Endothelial cell of umbilical vein (primary cell): ENCODE results near the gene DDX51. TPM values are rescaled to one million over a fixed set of nuclear protein-coding genes. Genes with fewer than 3 reads are reported as not detected.
A peak's percentile ranks its signal among the peaks of the same experiment; 100 is the strongest.

ENCODE experiments used
- BruUV-seq: library from RNA; stranded (reverse); fragments of 400-500 nt; replicated peaks from 2 replicates; lab custom pipeline; 2021; lab: Mats Ljungman, UMichigan
- CTCF ChIA-PET: fragments of 300-600, 350-600 bp; sonication (Branson Sonifier 250); formaldehyde crosslinking; loops from one replicate; lab custom pipeline; 2021; ENCODE audit warnings: antibody characterized with exemption, inconsistent platforms; lab: Charles Lee
- POLR2A ChIA-PET: fragments of 300-600, 350-600 bp; sonication (Branson Sonifier 250); formaldehyde crosslinking; loops from one replicate; lab custom pipeline; 2021; ENCODE audit warnings: antibody characterized with exemption, inconsistent platforms; lab: Charles Lee
- DNase-seq: peaks from one replicate; pipeline ENCODE4 v3.0.0-alpha.2; 2011; ENCODE audit warnings: low read depth, low spot score
- FAIRE-seq: peaks from 2 replicates; lab custom pipeline; 2011; peaks lifted over from hg19 to GRCh38; lab: Jason Lieb, UNC
- H2AFZ ChIP-seq: 2 replicates; pipeline ENCODE4 v1.6.0; 2012; ENCODE audit warnings: low read depth, low read length, control low read depth, inconsistent platforms
- H3K27ac ChIP-seq: 2 replicates; pipeline ENCODE4 v1.5.1; 2011; ENCODE audit warnings: low read depth, mild to moderate bottlenecking, control low read depth, low read length, moderate library complexity; ENCODE audit not compliant: insufficient read depth
- H3K27me3 ChIP-seq, 2 experiments: 2 replicates each; pipeline versions ENCODE4 v1.6.0 to v1.6.1; 2011; ENCODE audit warnings: low read length in 2 of 2, mixed read lengths in 1 of 2; ENCODE audit not compliant: control insufficient read depth in 2 of 2, insufficient read depth in 2 of 2
- H3K36me3 ChIP-seq, 2 experiments: 2 replicates in 1 of 2; 3 replicates in 1 of 2; pipeline ENCODE4 v1.5.1; 2011; ENCODE audit warnings: low read length in 2 of 2, mild to moderate bottlenecking in 1 of 2, moderate library complexity in 1 of 2; ENCODE audit not compliant: control insufficient read depth in 2 of 2, insufficient read depth in 2 of 2; ENCODE audit errors: extremely low read depth in 1 of 2
- H3K4me1 ChIP-seq: 3 replicates; pipeline ENCODE4 v1.5.1; 2011; ENCODE audit warnings: mild to moderate bottlenecking, low read length; ENCODE audit not compliant: control insufficient read depth, insufficient read depth; ENCODE audit errors: extremely low read depth
- H3K4me2 ChIP-seq: 2 replicates; pipeline ENCODE4 v1.6.1; 2011; ENCODE audit warnings: low read length, control low read depth, mixed read lengths; ENCODE audit not compliant: insufficient read depth
- H3K4me3 ChIP-seq, 3 experiments: fragments of 200-600 bp in 1 of 3; sonication (generic), shearing (Covaris generic) in 1 of 3; replicated peaks in 1 of 3; 2 replicates each; pipeline ENCODE4 v1.5.1; 2011 to 2016; ENCODE audit warnings: control low read depth in 3 of 3, low read length in 3 of 3, mild to moderate bottlenecking in 2 of 3, inconsistent platforms in 1 of 3, low read depth in 1 of 3, moderate library complexity in 1 of 3; ENCODE audit not compliant: insufficient read depth in 1 of 3
- H3K79me2 ChIP-seq: 2 replicates; pipeline ENCODE4 v1.6.0; 2012; ENCODE audit warnings: low read length, inconsistent platforms; ENCODE audit not compliant: control insufficient read depth, insufficient read depth
- H3K9ac ChIP-seq: replicated peaks from 2 replicates; pipeline ENCODE3; 2011; ENCODE audit warnings: low read length, control low read depth; ENCODE audit not compliant: insufficient read depth; ENCODE audit errors: extremely low read depth
- H3K9me1 ChIP-seq: replicated peaks from 3 replicates; pipeline ENCODE4 v1.6.0; 2011; ENCODE audit warnings: mild to moderate bottlenecking, low read length; ENCODE audit not compliant: control insufficient read depth, insufficient read depth; ENCODE audit errors: extremely low read depth
- H3K9me3 ChIP-seq: replicated peaks from 2 replicates; pipeline ENCODE4 v1.5.1; 2012; ENCODE audit warnings: low read length, inconsistent platforms; ENCODE audit not compliant: control insufficient read depth, insufficient read depth
- H4K20me1 ChIP-seq: replicated peaks from 2 replicates; pipeline ENCODE3; 2011; ENCODE audit warnings: mild to moderate bottlenecking, low read length; ENCODE audit not compliant: control insufficient read depth, insufficient read depth; ENCODE audit errors: extremely low read depth
- EZH2 ChIP-seq: IDR thresholded peaks from 2 replicates; pipeline ENCODE4 v1.6.1; 2012; ENCODE audit warnings: borderline replicate concordance, low read depth, mild to moderate bottlenecking, moderate library complexity, low read length, inconsistent platforms; ENCODE audit not compliant: severe bottlenecking
- FOS ChIP-seq: IDR thresholded peaks from 2 replicates; pipeline ENCODE4 v1.6.1; 2011; ENCODE audit warnings: mild to moderate bottlenecking, low read length, moderate library complexity, borderline replicate concordance; ENCODE audit not compliant: insufficient read depth
- GATA2 ChIP-seq: IDR thresholded peaks from 2 replicates; pipeline ENCODE4 v1.7.0; 2011; ENCODE audit warnings: low read depth, mild to moderate bottlenecking, moderate library complexity, mixed read lengths, low read length; ENCODE audit not compliant: insufficient read length, insufficient read depth
- JUN ChIP-seq: IDR thresholded peaks from 2 replicates; pipeline ENCODE4 v1.6.1; 2011; ENCODE audit warnings: borderline replicate concordance, low read depth; ENCODE audit not compliant: insufficient read length, insufficient read depth
- MYC ChIP-seq: IDR thresholded peaks from one replicate; pipeline ENCODE4 v1.6.1; 2011; ENCODE audit warnings: mild to moderate bottlenecking, low read depth, low read length
- POLR2A ChIP-seq: IDR thresholded peaks from 2 replicates; pipeline ENCODE4 v1.6.1; 2012; ENCODE audit warnings: low read depth, mild to moderate bottlenecking, control low read depth, low read length
- POLR2AphosphoS5 ChIP-seq: IDR thresholded peaks from 2 replicates; pipeline ENCODE4 v1.6.1; 2012; ENCODE audit warnings: low read depth, mild to moderate bottlenecking, control low read depth, low read length, moderate library complexity; ENCODE audit not compliant: insufficient read depth
- dilution Hi-C: fragments of 300-500 bp; cut with MboI; formaldehyde crosslinking; loops from one replicate; pipeline ENCODE4 v1.15.0; 2019; ENCODE audit warnings: low sequenced_read_pairs; ENCODE audit not compliant: extremely low pct_ligation_motif_present
- intact Hi-C: fragments of 100-400 bp; cut with micrococcal nuclease; formaldehyde crosslinking; loops from one replicate; pipeline ENCODE4 v1.10.0; 2022
- polyA plus RNA-seq, 4 experiments: library from polyadenylated mRNA; depleted of rRNA in 3 of 4; stranded (reverse) in 3 of 4; unstranded in 1 of 4; fragments of >200 nt; gene quantifications; 2 replicates each; pipeline versions ENCODE4 v1.2.1 to v1.2.3, GENCODE V29; 2011 to 2012; ENCODE audit warnings: missing spikeins in 1 of 4
- total RNA-seq: library from RNA; stranded (reverse); gene quantifications from 2 replicates; pipeline ENCODE4 v1.2.3, GENCODE V29; 2021
- TF ChIP-seq, protein P1 (sequence below): IDR thresholded peaks from 2 replicates; pipeline ENCODE4 v1.6.1; 2011; ENCODE audit not compliant: insufficient read depth, insufficient read length
- TF ChIP-seq, protein P2 (sequence below), 2 donors: IDR thresholded peaks; 1 replicate in 1 of 2; 2 replicates in 1 of 2; pipeline ENCODE4 v1.5.1; 2011; ENCODE audit warnings: low read length in 2 of 2, mild to moderate bottlenecking in 2 of 2, moderate library complexity in 2 of 2, control low read depth in 1 of 2, inconsistent platforms in 1 of 2, low read depth in 1 of 2; ENCODE audit not compliant: insufficient read depth in 1 of 2; ENCODE audit errors: extremely low read depth in 1 of 2

DDX51 gene
- total and polyA plus RNA-seq, 2 donors (not counting 3 experiments of a cell fraction or from before 2014, with no cell fraction given) = 11.4 to 23.5 TPM

DNA sequence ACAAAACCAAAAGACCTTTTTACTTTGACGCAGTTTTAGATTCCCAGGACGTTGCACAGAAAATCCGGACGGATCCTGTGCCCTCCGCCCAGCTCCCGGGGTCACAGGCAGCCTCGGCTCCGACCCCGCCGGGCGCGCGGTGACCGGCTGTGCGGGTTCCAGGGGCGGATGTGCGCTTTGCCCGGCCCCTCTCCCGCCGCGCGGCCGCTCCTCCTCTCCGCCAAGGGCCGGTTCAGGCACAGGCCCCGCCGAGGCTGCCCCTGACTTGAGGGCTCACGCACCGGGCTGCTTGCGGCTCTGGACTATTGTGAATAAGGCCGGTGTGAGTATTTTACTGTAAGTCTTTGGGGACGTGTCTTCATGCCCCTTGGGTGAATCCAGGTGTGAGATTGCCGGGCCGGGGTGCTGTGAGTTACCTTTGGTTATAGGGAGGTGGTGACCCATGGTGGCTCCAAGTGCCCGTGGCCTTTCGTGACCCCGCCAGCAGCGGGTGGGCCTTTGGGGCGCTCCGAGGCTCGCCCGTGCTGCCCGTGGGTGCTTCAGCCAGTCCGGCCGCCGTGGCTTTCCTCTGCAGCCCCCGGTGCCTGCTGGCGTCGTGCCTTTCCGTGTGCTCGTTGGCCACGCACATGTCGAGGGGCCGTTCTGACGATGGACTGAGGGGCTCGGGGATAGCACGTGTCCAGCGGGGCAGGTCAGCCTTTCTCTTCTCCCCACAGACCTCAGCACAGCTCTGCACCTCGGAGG lies 46.1 kb upstream of the DDX51 start:
- POLR2A ChIA-PET = no interaction called here
- no peaks in the 10 kb centered on the region for H3K79me2 ChIP-seq
- H3K9me1 ChIP-seq = no peaks in the 10 kb centered on the region
- H3K4me3 ChIP-seq = peak overlapping the region; percentile 44 to 69 (median 44)
- no peaks in the 10 kb centered on the region for H4K20me1 ChIP-seq
- FAIRE-seq (no peak), DNase-seq (no peak)
- H3K9ac ChIP-seq = peak overlapping the region; percentile 67
- no TSS peak for BruUV-seq
- intact Hi-C loops (no loop called here), dilution Hi-C loops (no loop called here)
- no peaks in the 10 kb centered on the region for H3K9me3 ChIP-seq
- no peak overlapping the region for H3K27ac ChIP-seq
- H3K4me1 ChIP-seq = peaks cover 8% of the 10 kb centered on the region
- CTCF ChIA-PET = interaction anchor here (1.4 to 1.6 kb wide), 2 partner anchors 36 to 225 kb away, joined by 3 to 5 read pairs; no protein-coding TSS in a partner anchor
- H3K36me3 ChIP-seq = no peaks in the 10 kb centered on the region
- TF ChIP-seq POLR2A (no peak), MYC (no peak), JUN (no peak), EZH2 (no peak)
- TF ChIP-seq, protein P1, sequence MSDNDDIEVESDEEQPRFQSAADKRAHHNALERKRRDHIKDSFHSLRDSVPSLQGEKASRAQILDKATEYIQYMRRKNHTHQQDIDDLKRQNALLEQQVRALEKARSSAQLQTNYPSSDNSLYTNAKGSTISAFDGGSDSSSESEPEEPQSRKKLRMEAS = no peak
- peak overlapping the region; percentile 96 for H2AFZ ChIP-seq
- H3K27me3 ChIP-seq = peaks cover 0 to 5% of the 10 kb centered on the region in 2 experiments
- peak overlapping the region; percentile 87 for H3K4me2 ChIP-seq

DNA sequence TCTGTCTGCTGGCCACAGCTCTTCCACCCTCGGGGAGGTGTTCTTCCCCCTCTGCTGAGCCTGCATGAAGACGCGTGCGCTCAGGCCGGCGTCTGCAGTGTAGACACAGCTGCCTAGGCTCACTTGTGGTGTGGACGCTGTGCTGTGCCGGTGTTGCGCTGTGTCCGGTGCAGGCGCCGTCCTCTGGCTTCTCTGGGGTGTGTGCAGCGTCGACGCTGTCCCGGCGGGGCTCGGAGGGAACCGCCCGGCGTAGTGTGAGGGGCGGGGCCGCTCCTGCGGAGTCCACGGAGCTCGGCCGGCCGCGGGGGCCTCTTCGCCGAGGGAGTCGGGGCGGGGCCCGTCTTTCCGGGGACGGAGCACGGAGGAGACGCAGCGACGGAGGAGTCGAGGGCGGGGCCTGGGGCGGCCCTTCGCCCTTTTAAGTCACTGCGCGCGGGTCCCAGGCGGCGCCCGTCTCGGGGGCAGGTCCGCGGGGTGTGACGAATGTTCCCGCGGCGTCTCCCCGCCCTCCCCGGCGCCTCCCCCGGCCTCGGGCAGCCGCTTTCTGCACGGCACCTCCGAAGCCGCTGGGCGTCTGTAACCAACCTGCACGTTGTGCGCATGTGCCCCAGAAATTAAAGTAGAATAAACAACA lies 45.4 kb upstream of the DDX51 start:
- TF ChIP-seq POLR2A = no peak
- peak; percentile 31 for TF ChIP-seq POLR2AphosphoS5
- TF ChIP-seq, protein P2, sequence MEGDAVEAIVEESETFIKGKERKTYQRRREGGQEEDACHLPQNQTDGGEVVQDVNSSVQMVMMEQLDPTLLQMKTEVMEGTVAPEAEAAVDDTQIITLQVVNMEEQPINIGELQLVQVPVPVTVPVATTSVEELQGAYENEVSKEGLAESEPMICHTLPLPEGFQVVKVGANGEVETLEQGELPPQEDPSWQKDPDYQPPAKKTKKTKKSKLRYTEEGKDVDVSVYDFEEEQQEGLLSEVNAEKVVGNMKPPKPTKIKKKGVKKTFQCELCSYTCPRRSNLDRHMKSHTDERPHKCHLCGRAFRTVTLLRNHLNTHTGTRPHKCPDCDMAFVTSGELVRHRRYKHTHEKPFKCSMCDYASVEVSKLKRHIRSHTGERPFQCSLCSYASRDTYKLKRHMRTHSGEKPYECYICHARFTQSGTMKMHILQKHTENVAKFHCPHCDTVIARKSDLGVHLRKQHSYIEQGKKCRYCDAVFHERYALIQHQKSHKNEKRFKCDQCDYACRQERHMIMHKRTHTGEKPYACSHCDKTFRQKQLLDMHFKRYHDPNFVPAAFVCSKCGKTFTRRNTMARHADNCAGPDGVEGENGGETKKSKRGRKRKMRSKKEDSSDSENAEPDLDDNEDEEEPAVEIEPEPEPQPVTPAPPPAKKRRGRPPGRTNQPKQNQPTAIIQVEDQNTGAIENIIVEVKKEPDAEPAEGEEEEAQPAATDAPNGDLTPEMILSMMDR (IDR thresholded peaks at IDR 0.05; ENCODE audit: extremely low read depth in 1 of 2, insufficient read depth in 1 of 2, low read depth in 1 of 2, low read length in 2 of 2) = peak in 1 of 2 donors; percentile 5
- no peak for TF ChIP-seq GATA2
- TF ChIP-seq JUN = no peak
- TF ChIP-seq, protein P1 = no peak
- TF ChIP-seq MYC = no peak
- TF ChIP-seq FOS = no peak
- TF ChIP-seq EZH2 = peak; percentile 31
- peak overlapping the region; percentile 87 for H3K4me2 ChIP-seq
- H3K9me1 ChIP-seq = no peaks in the 10 kb centered on the region
- H3K27me3 ChIP-seq = peaks cover 0 to 5% of the 10 kb centered on the region in 2 experiments
- peak overlapping the region; percentile 44 to 69 (median 44) for H3K4me3 ChIP-seq
- H4K20me1 ChIP-seq = no peaks in the 10 kb centered on the region
- H3K9ac ChIP-seq = peak overlapping the region; percentile 67
- ChIA-PET CTCF (interaction anchor here (1.4 to 1.6 kb wide), 2 partner anchors 36 to 226 kb away, joined by 3 to 5 read pairs; no protein-coding TSS in a partner anchor), POLR2A (no interaction called here)
- intact Hi-C loops = no loop called here
- H3K27ac ChIP-seq = no peak overlapping the region
- H3K36me3 ChIP-seq = no peaks in the 10 kb centered on the region
- FAIRE-seq (peak; percentile 90), DNase-seq (peak; percentile 77)
- peaks cover 8% of the 10 kb centered on the region for H3K4me1 ChIP-seq
- H3K79me2 ChIP-seq = no peaks in the 10 kb centered on the region
- peak overlapping the region; percentile 96 for H2AFZ ChIP-seq
- no TSS peak for BruUV-seq
- no peaks in the 10 kb centered on the region for H3K9me3 ChIP-seq
- dilution Hi-C loops = no loop called here
